NCI-H187 treated with DMSO at 0.1 percent for 48 hours (cell line): ENCODE data around the gene BCL2L13.
"Not testable (repeated sequence)": the region's sequence is repeated elsewhere in the genome, so short reads cannot be mapped to it uniquely, and the experiment has no call there.

Source experiments
- DNase-seq: peaks from one replicate; lab custom pipeline; 2025; lab: John Stamatoyannopoulos, UW

Gene BCL2L13

GRCh38 chr22:17636850-17637249 is 1.7 kb upstream of the BCL2L13 start:
- not testable (repeated sequence) for DNase-seq

- no peak for DNase-seq
Observed at GRCh38 chr22:17637490-17638181, 921 bp upstream of the BCL2L13 start.

DNA sequence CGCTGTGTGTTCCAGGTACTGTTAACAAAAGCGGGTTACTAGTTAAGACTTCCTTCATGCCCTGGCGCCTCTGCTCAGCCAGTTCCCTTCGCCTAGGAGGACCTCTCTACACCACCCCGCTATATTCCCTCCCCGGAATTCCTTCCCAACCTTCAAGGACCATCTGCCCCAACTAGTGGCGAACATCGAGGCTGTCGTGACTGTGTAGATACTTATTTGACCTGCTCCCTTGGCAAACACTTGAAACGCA is 450 bp upstream of the BCL2L13 start:
- no peak for DNase-seq

GRCh38 chr22:17639247-17639741 is 737 bp downstream of the BCL2L13 start:
- DNase-seq: no peak

DNA sequence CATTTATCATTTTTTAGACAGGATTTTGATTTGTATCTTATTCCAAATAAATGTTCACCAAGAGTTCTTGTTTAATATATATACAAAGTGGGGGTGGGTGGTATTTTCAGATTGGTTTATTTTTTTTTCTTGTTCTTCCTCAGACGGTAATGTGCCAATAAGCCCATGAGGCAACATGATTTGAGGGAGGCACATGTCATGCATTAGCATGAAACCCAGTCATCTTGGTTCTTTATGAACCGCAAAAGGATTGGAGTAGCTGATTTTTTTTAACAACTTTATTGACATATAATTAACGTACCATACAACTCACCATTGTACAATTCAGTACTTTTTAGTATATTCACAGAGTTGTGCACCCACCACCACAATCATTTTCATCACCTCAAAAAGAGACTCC is 2.7 kb downstream of the BCL2L13 start:
- no peak for DNase-seq

GRCh38 chr22:17642357-17642756 is 3.8 kb downstream of the BCL2L13 start:
- DNase-seq: not testable (repeated sequence)

DNA sequence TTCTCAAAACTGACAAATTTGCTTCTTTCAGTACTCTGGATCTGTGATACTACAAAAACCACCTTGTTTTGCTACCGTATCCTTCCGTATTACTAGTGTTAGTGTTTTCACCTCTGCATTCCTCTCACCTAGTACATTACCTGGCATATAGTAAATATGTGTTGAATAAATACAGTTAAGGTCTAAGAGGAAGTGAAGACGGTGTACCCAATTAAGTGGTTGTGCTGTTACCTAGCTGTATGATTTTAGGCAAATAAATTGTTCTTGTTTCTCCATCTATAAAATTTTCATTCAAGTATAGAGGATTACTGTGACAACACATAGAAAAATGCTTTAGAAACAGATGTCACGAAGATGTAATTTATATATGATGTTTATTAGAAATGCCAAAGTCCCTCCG is 8.9 kb downstream of the BCL2L13 start:
- no peak for DNase-seq

GRCh38 chr22:17647991-17648390 is 9.4 kb downstream of the BCL2L13 start:
- DNase-seq: no peak

DNA sequence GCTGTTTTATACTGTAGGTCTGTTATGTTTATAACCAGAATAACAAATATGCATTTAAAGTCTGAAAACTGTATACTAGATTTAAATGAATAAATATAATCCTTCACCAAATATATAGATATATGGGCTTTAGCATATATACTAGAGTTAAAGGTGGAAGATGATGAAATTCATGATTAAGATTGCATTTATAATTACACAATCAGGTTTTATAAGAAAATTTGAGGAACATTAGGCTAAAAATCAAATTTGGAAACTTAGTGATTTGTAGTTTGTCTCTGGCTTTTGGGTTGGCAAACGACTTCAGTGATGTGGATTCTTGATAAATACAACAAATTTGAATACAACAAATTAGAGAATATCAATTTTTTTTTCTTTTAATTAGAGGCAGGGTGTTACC is 10.0 kb downstream of the BCL2L13 start:
- DNase-seq: no peak

DNA sequence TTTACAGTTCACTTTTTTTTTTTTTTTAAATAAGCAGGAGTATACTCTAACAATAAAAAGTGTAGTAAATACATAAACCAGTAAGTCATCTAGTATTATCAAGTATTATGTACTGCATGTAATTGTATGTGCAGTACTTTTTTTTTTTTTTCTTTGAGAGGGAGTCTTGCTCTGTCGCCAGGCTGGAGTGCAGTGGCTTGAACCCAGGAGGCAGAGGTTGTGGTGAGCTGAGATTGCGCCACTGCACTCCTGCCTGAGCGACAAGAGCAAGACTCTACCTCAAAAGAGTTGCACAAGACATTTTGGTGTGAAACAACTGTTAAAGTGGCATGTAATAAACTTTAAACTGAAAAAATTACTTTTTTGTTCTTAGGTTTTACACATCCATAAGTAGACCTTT is 16.7 kb downstream of the BCL2L13 start:
- no peak for DNase-seq

DNA sequence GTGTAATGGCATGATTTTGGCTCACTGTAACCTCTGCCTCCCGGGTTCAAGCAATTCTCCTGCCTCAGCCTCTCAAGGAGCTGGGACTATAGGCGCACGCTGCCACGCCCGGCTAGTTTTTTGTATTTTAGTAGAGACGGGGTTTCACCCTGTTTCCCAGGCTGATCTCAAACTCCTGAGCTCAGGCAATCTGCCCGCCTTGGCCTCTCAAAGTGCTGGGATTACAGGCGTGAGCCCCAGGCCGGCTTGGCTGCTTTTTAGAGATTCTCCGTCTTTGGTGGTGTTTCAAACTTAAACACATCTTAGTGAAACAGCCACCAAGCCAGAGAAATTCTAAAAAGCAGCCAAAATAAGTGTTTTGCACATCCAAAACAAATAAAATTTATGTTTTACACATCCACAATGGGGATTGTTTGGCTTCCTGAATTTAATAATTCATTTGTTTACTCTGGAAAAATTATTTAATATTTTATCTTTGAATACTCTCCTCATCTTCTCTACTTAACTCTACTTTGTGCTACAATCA is 18.4 kb downstream of the BCL2L13 start:
- no peak for DNase-seq

DNA sequence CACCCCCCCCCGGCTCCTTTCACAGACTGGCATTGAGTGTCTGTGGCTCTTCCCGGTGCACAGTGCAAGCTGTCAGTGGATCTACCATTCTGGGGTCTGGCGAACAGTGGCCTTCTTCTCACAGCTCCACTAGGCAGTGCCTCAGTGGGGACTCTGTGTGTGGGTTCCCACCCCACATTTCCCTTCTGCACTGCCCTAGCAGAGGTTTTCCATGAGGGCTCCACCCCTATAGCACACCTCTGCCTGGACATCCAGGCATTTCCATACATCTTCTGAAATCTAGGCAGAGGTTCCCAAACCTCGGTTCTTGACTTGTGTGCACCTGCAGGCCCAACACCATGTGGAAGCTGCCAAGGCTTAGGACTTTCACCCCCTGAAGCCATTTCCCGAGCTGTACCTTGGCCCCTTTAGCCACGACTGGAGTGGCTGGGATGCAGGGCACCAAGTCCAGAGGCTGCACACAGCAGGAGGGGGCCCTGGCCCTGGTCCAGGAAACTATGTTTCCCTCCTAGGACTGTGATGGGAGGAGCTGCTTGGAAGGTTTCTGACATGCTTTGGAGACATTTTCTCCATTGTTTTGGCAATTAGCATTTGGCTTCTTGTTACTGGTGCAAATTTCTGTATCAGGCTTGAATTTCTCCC is 26.0 kb downstream of the BCL2L13 start:
- no peak for DNase-seq

DNA sequence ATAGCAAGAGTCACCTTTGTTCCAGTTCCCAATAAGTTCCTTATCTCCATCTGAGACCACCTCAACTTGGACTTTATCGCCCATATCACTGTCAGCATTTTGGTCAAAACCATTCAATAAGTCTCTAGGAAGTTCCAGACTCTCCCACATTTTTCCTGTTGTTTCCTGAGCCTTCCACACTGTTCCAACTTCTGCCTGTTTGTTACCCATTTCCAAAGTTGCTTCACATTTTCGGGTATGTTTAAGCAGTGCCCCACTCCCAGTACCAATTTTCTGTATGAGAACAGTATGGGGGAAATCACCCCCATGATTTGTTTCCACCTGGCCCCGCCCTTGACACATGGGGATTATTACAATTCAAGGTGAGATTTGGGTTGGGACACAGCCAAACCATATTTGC is 26.7 kb downstream of the BCL2L13 start:
- no peak for DNase-seq

GRCh38 chr22:17665854-17666253 is 27.3 kb downstream of the BCL2L13 start:
- DNase-seq: no peak

GRCh38 chr22:17671521-17672092 is 33.0 kb downstream of the BCL2L13 start:
- DNase-seq: not testable (repeated sequence)

GRCh38 chr22:17672417-17672991 is 33.9 kb downstream of the BCL2L13 start:
- DNase-seq: no peak

DNA sequence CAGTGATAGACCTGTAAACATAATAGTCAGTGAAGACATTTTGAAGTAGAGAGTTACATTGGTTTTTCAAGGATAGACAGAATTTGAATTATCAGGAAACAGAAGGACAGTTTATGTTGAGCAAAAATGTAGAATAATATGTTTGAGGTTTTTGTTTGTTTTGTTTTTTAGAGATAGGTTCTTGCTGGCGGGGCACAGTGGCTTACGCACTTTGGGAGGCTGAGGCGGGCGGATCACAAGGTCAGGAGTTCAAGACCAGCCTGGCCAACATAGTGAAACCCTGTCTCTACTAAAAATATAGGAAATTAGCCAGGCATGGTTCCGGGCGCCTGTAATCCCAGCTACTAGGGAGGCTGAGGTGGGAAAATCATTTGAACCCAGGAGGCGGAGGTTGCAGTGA is 35.6 kb downstream of the BCL2L13 start:
- no peak for DNase-seq

DNA sequence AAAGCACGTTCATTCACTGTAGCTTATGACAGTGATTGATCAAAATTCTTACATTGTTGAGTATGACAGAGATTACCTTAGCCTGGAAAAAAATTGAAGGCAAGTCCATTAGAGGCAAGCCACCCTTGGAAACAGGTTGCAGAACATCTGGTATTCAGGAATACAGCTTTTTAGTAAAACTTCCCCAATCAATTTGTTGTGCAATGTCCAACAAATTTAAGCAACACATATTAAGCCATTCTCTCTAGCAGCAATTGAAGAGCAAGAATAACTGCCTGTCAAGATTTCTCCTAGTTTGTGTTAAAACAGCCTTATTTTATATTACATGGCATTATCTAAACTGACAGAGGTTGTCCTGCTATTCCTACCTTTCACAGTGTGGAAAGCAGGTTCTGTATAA is 37.0 kb downstream of the BCL2L13 start:
- DNase-seq: no peak

GRCh38 chr22:17678817-17679385 is 40.3 kb downstream of the BCL2L13 start:
- no peak for DNase-seq

DNA sequence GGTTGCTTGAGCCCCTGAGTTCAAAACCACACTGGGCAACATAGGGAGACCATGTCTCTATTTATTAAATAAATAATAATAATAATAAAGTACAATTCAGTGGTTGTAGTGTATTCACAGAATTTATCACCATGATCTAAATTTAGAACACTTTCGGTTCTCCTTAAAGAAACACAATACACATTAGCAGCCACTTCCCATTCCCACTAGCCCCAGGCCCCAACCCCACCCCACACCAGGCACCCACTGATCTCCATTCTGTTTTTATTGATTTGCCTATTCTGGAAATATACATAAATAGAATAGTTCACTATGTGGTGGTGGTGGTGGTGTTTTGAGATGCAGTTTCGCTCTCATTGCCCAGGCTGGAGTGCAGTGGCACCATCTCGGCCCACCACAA is 45.7 kb downstream of the BCL2L13 start:
- no peak for DNase-seq

DNA sequence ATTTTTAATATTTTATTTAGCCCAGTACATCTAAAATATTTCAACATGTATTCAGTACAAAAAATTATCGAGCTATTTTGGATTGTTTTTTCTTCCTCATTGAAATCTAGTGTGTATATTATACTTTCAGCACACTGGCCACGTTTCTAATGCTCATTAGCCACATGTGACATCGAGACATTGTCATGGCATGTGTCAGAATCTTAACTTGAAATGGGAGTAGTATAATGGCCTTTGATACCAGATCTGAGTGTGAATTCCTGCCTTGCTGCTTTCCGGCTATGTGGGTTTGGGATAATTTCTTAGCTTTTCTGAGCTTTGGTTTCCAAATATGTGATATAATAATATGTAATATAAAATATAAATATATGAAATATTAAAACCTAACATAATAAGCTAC is 54.3 kb downstream of the BCL2L13 start:
- DNase-seq: no peak

- no peak for DNase-seq
Observed at GRCh38 chr22:17694193-17694592, 55.6 kb downstream of the BCL2L13 start.

DNA sequence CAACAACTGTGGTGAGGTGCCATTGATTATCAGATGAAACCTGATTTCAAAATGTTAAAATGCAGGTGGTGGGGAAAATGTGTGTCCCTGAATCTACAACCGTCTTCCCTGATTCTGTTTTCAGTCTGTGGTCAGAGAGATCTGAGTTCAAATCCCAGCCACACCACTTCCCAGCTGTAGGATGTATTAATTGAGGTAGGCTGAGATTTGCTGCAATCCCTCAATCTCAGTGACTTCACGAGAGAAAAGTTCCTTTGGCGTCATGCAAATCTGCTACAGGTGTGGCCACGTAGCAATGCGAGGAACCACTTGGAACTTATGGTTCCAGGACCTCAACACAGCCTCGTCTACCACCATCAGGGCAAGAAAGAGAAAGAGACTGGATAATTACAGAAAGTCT is 56.2 kb downstream of the BCL2L13 start:
- no peak for DNase-seq
